Breast epithelium (tissue), 3 donors: ENCODE results near the gene SLC25A48.

ENCODE experiments used
- CTCF ChIP-seq, 3 donors: fragments of 450-650 bp; IDR thresholded peaks; one replicate each; pipeline ENCODE4 v1.5.1; 2016 to 2017; ENCODE audit warnings: antibody characterized with exemption in 3 of 3, mild to moderate bottlenecking in 3 of 3, moderate library complexity in 3 of 3
- POLR2A ChIP-seq: fragments of 450-650 bp; IDR thresholded peaks from one replicate; pipeline ENCODE4 v1.6.1; 2016; ENCODE audit warnings: antibody characterized with exemption, mild to moderate bottlenecking, moderate library complexity

GRCh38 chr5:135905144-135905543 lies 70.7 kb downstream of the SLC25A48 start:
- TF ChIP-seq CTCF (IDR thresholded peaks at IDR 0.05) (no peak), POLR2A (no peak)
